Kidney (tissue), 14 donors: Measurements from ENCODE around the gene STX8. TPM values are rescaled to one million over a fixed set of nuclear protein-coding genes. Genes with fewer than 3 reads are reported as not detected.

ENCODE experiments used
- DNase-seq, 5 donors: peaks; one replicate each; pipeline ENCODE4 v3.0.0-alpha.2; 2013 to 2020
- FAIRE-seq: peaks from 2 replicates; lab custom pipeline; 2012; peaks lifted over from hg19 to GRCh38; lab: Jason Lieb, UNC
- H3K27ac ChIP-seq, 2 donors: one replicate each; pipeline ENCODE4 v1.7.0; 2013; ENCODE audit warnings: low read depth in 2 of 2, low read length in 2 of 2, inconsistent platforms in 1 of 2
- H3K27me3 ChIP-seq: one replicate; pipeline ENCODE4 v1.7.1; 2013; ENCODE audit warnings: low read length, inconsistent platforms; ENCODE audit not compliant: control insufficient read depth, insufficient read depth
- H3K36me3 ChIP-seq, 3 donors: one replicate each; pipeline versions ENCODE4 v1.7.0 to v1.7.1; 2013; ENCODE audit warnings: low read length in 3 of 3, control low read depth in 1 of 3, inconsistent platforms in 1 of 3; ENCODE audit not compliant: insufficient read depth in 3 of 3, control insufficient read depth in 2 of 3
- H3K4me1 ChIP-seq, 3 donors: one replicate each; pipeline versions ENCODE4 v1.7.0 to v1.7.1; 2013; ENCODE audit warnings: low read length in 3 of 3, inconsistent platforms in 1 of 3, low read depth in 1 of 3; ENCODE audit not compliant: control insufficient read depth in 2 of 3, insufficient read depth in 2 of 3
- H3K4me3 ChIP-seq, 3 donors: one replicate each; pipeline versions ENCODE4 v1.7.0 to v1.8.1; 2013; ENCODE audit warnings: low read length in 3 of 3, control low read depth in 1 of 3, inconsistent platforms in 1 of 3
- H3K9ac ChIP-seq, 3 donors: one replicate each; pipeline versions ENCODE4 v1.7.0 to v1.7.1; 2013; ENCODE audit warnings: low read length in 3 of 3, control low read depth in 1 of 3, inconsistent platforms in 1 of 3
- H3K9me3 ChIP-seq, 3 donors: one replicate each; pipeline versions ENCODE4 v1.7.0 to v1.7.1; 2013; ENCODE audit warnings: low read length in 3 of 3, control low read depth in 1 of 3, inconsistent platforms in 1 of 3; ENCODE audit not compliant: control insufficient read depth in 2 of 3, insufficient read depth in 1 of 3
- CTCF ChIP-seq: IDR thresholded peaks from 3 replicates; pipeline ENCODE4 v1.5.1; 2012; ENCODE audit warnings: mild to moderate bottlenecking, moderate library complexity, borderline replicate concordance; ENCODE audit not compliant: insufficient read depth; ENCODE audit errors: extremely low read depth
- intact Hi-C: fragments of 100-400 bp; cut with DNase I; formaldehyde crosslinking; loops from one replicate; pipeline ENCODE4 v1.11.1; 2022
- polyA plus RNA-seq: library from polyadenylated mRNA; stranded (reverse); fragments of 350-450 nt; fragmentation: Illumina TruSeq; extraction: RNeasy Lipid Tissue Mini Kit (QIAGEN cat#74804); gene quantifications from one replicate; pipeline ENCODE4 v1.2.3, GENCODE V29; 2014; ENCODE audit warnings: low read depth, low replicate concordance; ENCODE audit not compliant: insufficient read depth
- total RNA-seq: library from RNA; stranded (reverse); fragmentation: NEBNext Ultra II Directional; extraction: Animal tissue kit (Norgen Biotek cat#: 25700); gene quantifications from one replicate; pipeline ENCODE4 v1.2.1, GENCODE V29; 2021
- donor health status: control.
- donor health status: control.
- donor health status: control.
- donor health status: control.
- donor health status: control.
- donor health status: DM: yes; HTN: yes; CAD: no.
- donor health status: Normal renal cell carcinoma (clear cell type).

Gene STX8
- total and polyA plus RNA-seq, 2 donors from 2014 or later, result 67.2 to 127 TPM

- Histone ChIP-seq H3K27me3 (no peaks in the 10 kb centered on the region), H3K36me3 (no peaks in the 10 kb centered on the region), H3K27ac (no peak overlapping the region), H3K9ac (no peak overlapping the region), H3K9me3 (no peaks in the 10 kb centered on the region), H3K4me3 (no peak overlapping the region), H3K4me1 (peaks cover 0 to 5% (median 5%) of the 10 kb centered on the region in 3 donors)
- TF ChIP-seq CTCF, result no peak
- intact Hi-C loops, result no loop called here
- FAIRE-seq (no peak), DNase-seq (no peak)
Measured at GRCh38 chr17:9235346-9235745, 340.3 kb downstream of the STX8 start.

GRCh38 chr17:9234389-9234945 is 341.2 kb downstream of the STX8 start:
- no peaks in the 10 kb centered on the region for H3K27me3 ChIP-seq
- no peaks in the 10 kb centered on the region for H3K9me3 ChIP-seq
- no peak overlapping the region for H3K4me3 ChIP-seq
- TF ChIP-seq CTCF, result no peak
- peaks cover 0 to 4% (median 3%) of the 10 kb centered on the region in 3 donors for H3K4me1 ChIP-seq
- H3K27ac ChIP-seq, result no peak overlapping the region
- H3K36me3 ChIP-seq, result no peaks in the 10 kb centered on the region
- intact Hi-C loops, result no loop called here
- no peak for FAIRE-seq
- H3K9ac ChIP-seq, result no peak overlapping the region
- DNase-seq, result peak in 1 of 5 donors; percentile 61

- intact Hi-C loops, result no loop called here
- peak in 1 of 5 donors; percentile 61 for DNase-seq
- TF ChIP-seq CTCF, result no peak
- H3K9me3 ChIP-seq, result no peaks in the 10 kb centered on the region
- no peaks in the 10 kb centered on the region for H3K4me1 ChIP-seq
- no peaks in the 10 kb centered on the region for H3K27me3 ChIP-seq
- no peaks in the 10 kb centered on the region for H3K36me3 ChIP-seq
- H3K27ac ChIP-seq, result no peak overlapping the region
- no peak for FAIRE-seq
- H3K4me3 ChIP-seq, result no peak overlapping the region
- no peak overlapping the region for H3K9ac ChIP-seq
Measured at GRCh38 chr17:9233761-9234160, 341.9 kb downstream of the STX8 start.

GRCh38 chr17:9233271-9233599 is 342.4 kb downstream of the STX8 start:
- H3K4me1 ChIP-seq, result no peaks in the 10 kb centered on the region
- no peak overlapping the region for H3K27ac ChIP-seq
- no peak overlapping the region for H3K9ac ChIP-seq
- H3K4me3 ChIP-seq, result no peak overlapping the region
- H3K36me3 ChIP-seq, result no peaks in the 10 kb centered on the region
- intact Hi-C loops, result no loop called here
- DNase-seq (no peak), FAIRE-seq (no peak)
- TF ChIP-seq CTCF, result no peak
- H3K9me3 ChIP-seq, result no peaks in the 10 kb centered on the region
- H3K27me3 ChIP-seq, result no peaks in the 10 kb centered on the region
